ENCODE data around the gene C4orf50.
A peak's percentile ranks its signal among the peaks of the same experiment; 100 is the strongest.
"Not testable (repeated sequence)": the region's sequence is repeated elsewhere in the genome, so short reads cannot be mapped to it uniquely, and the experiment has no call there.

C4orf50 gene

GRCh38 chr4:6012200-6012599, 6.0 kb downstream of the C4orf50 start:
- no peak for DNase-seq

GRCh38 chr4:6011686-6012085, 6.5 kb downstream of the C4orf50 start:
- DNase-seq, result no peak

GRCh38 chr4:6011271-6011671, 7.0 kb downstream of the C4orf50 start:
- DNase-seq, result no peak

- DNase-seq, result no peak
Measured at GRCh38 chr4:6010789-6011188, 7.4 kb downstream of the C4orf50 start.

GRCh38 chr4:6009452-6009851, 8.8 kb downstream of the C4orf50 start:
- DNase-seq, result no peak

GRCh38 chr4:6008766-6009385, 9.4 kb downstream of the C4orf50 start:
- no peak for DNase-seq

- no peak for DNase-seq
Measured at GRCh38 chr4:6008092-6008551, 10.1 kb downstream of the C4orf50 start.

GRCh38 chr4:6005175-6005574, 13.1 kb downstream of the C4orf50 start:
- DNase-seq, result no peak

- DNase-seq, result not testable (repeated sequence)
Measured at GRCh38 chr4:6003485-6003884, 14.7 kb downstream of the C4orf50 start.

- DNase-seq, result no peak
Measured at GRCh38 chr4:6002926-6003325, 15.3 kb downstream of the C4orf50 start.

- DNase-seq, result no peak
Measured at GRCh38 chr4:6002492-6002833, 15.8 kb downstream of the C4orf50 start.

GRCh38 chr4:6001680-6002491, 16.3 kb downstream of the C4orf50 start:
- DNase-seq, result no peak

GRCh38 chr4:5999830-6000365, 18.3 kb downstream of the C4orf50 start:
- DNase-seq, result no peak

GRCh38 chr4:5999356-5999755, 18.9 kb downstream of the C4orf50 start:
- no peak for DNase-seq

- peak; percentile 58 to 59 for DNase-seq
Measured at GRCh38 chr4:5998333-5998936, 19.8 kb downstream of the C4orf50 start.

GRCh38 chr4:5996641-5997040, 21.6 kb downstream of the C4orf50 start:
- DNase-seq, result no peak

- no peak for DNase-seq
Measured at GRCh38 chr4:5995901-5996623, 22.2 kb downstream of the C4orf50 start.

- DNase-seq, result no peak
Measured at GRCh38 chr4:5993876-5994811, 24.1 kb downstream of the C4orf50 start.

GRCh38 chr4:5993346-5993745, 24.9 kb downstream of the C4orf50 start:
- not testable (repeated sequence) for DNase-seq

- no peak for DNase-seq
Measured at GRCh38 chr4:5992828-5993321, 25.4 kb downstream of the C4orf50 start.

GRCh38 chr4:5992171-5992827, 25.9 kb downstream of the C4orf50 start:
- no peak for DNase-seq
